K562 (cell line): ENCODE data around the gene HOXD12. TPM values are rescaled to one million over a fixed set of nuclear protein-coding genes. Genes with fewer than 3 reads are reported as not detected.

Source experiments
- ATAC-seq: fragments of 200-7000 bp; cut with Tn5 transposase; 3 replicates; pipeline ENCODE4 v1.9.1; 2020; ENCODE audit warnings: moderate library complexity
- BruUV-seq: library from RNA; stranded (reverse); fragments of 400-500 nt; replicated peaks from 2 replicates; lab custom pipeline; 2021; lab: Mats Ljungman, UMichigan
- CTCF ChIA-PET: fragments of 300-600 bp; formaldehyde crosslinking; extraction: SDS; loops from one replicate; lab custom pipeline; 2021; ENCODE audit warnings: low intra/inter-chr PET ratio; lab: Yijun Ruan, JAX
- POLR2A ChIA-PET: fragments of 300-600, 350-650 bp; sonication (Branson Sonifier 250); formaldehyde crosslinking; extraction: SDS; loops from one replicate; lab custom pipeline; 2021; ENCODE audit warnings: antibody characterized with exemption, inconsistent platforms; lab: Yijun Ruan, JAX
- DNase-seq, 4 experiments: peaks; one replicate each; pipeline versions ENCODE4 v3.0.0 to v3.0.0-alpha.2; 2011 to 2018; ENCODE audit warnings: low spot score in 3 of 4, mixed read lengths in 3 of 4; ENCODE audit errors: extremely low read depth in 1 of 4
- FAIRE-seq: peaks from 2 replicates; lab custom pipeline; 2011; peaks lifted over from hg19 to GRCh38; lab: Jason Lieb, UNC
- H2AFZ ChIP-seq: 2 replicates; pipeline ENCODE4 v1.6.0; 2011; ENCODE audit warnings: low read depth, low read length, control low read depth, inconsistent platforms
- H3K27ac ChIP-seq: fragments of 200-600 bp; 3 replicates; pipeline ENCODE4 v1.8.0; 2011; ENCODE audit warnings: low read depth, mild to moderate bottlenecking, control low read depth, inconsistent platforms, low read length, moderate library complexity, mixed read lengths; ENCODE audit errors: extremely low read depth
- H3K27me3 ChIP-seq, 2 experiments: fragments of 300-600 bp in 1 of 2; 2 replicates in 1 of 2; 3 replicates in 1 of 2; pipeline versions ENCODE4 v1.6.0 to v1.8.0; 2011; ENCODE audit warnings: inconsistent platforms in 2 of 2, low read length in 2 of 2, mild to moderate bottlenecking in 1 of 2, mixed read lengths in 1 of 2, moderate library complexity in 1 of 2; ENCODE audit not compliant: control insufficient read depth in 2 of 2, insufficient read depth in 2 of 2
- H3K36me3 ChIP-seq: fragments of 300-600 bp; 3 replicates; pipeline ENCODE4 v1.8.0; 2011; ENCODE audit warnings: mild to moderate bottlenecking, low read length, inconsistent platforms; ENCODE audit not compliant: control insufficient read depth, insufficient read depth
- H3K4me1 ChIP-seq, 2 experiments: fragments of 200-600 bp in 1 of 2; replicated peaks in 1 of 2; 2 replicates in 1 of 2; 3 replicates in 1 of 2; pipeline versions ENCODE4 v1.5.1 to v1.8.0; 2011; ENCODE audit warnings: inconsistent platforms in 2 of 2, low read length in 2 of 2, mild to moderate bottlenecking in 1 of 2, mixed read lengths in 1 of 2, moderate library complexity in 1 of 2; ENCODE audit not compliant: control insufficient read depth in 2 of 2, insufficient read depth in 2 of 2
- H3K4me2 ChIP-seq: 2 replicates; pipeline ENCODE4 v1.6.1; 2011; ENCODE audit warnings: low read length, control low read depth, inconsistent platforms, mixed read lengths; ENCODE audit not compliant: insufficient read depth
- H3K4me3 ChIP-seq: fragments of 200-600 bp; sonication (generic), shearing (Covaris generic); 2 replicates; pipeline ENCODE4 v1.5.1; 2016; ENCODE audit warnings: control low read depth, inconsistent platforms
- H3K79me2 ChIP-seq: fragments of 200-600 bp; 3 replicates; pipeline ENCODE4 v1.8.0; 2011; ENCODE audit warnings: low read length, inconsistent platforms; ENCODE audit not compliant: control insufficient read depth, insufficient read depth
- H3K9ac ChIP-seq, 2 experiments: 2 replicates each; pipeline versions ENCODE4 v1.6.0 to v1.6.1; 2011; ENCODE audit warnings: low read depth in 2 of 2, low read length in 2 of 2, control low read depth in 1 of 2, inconsistent platforms in 1 of 2, mild to moderate bottlenecking in 1 of 2, mixed read lengths in 1 of 2; ENCODE audit not compliant: insufficient read depth in 1 of 2
- H3K9me1 ChIP-seq: one replicate; pipeline ENCODE4 v1.6.0; 2011; ENCODE audit warnings: inconsistent platforms, mild to moderate bottlenecking, low read length, moderate library complexity; ENCODE audit not compliant: control insufficient read depth, insufficient read depth
- H3K9me3 ChIP-seq: replicated peaks from 2 replicates; pipeline ENCODE4 v1.5.1; 2011; ENCODE audit warnings: low read depth, low read length, inconsistent platforms; ENCODE audit not compliant: control insufficient read depth, insufficient read depth
- H4K20me1 ChIP-seq: replicated peaks from 2 replicates; pipeline ENCODE4 v1.6.1; 2011; ENCODE audit warnings: low read length, inconsistent platforms, mixed read lengths; ENCODE audit not compliant: control insufficient read depth, insufficient read depth
- GABPB2 ChIP-seq: fragments of 250-450 bp; sonication (Bioruptor Pico); conservative IDR thresholded peaks from 2 replicates; pipeline ENCODE4 v1.5.1; 2021; ENCODE audit warnings: mild to moderate bottlenecking
- HDAC1 ChIP-seq, 2 experiments: fragments of 450-650 bp; IDR thresholded peaks; 2 replicates each; pipeline ENCODE4 v1.6.1; 2016 to 2017; ENCODE audit warnings: inconsistent platforms in 1 of 2, mild to moderate bottlenecking in 1 of 2, moderate library complexity in 1 of 2
- KHSRP ChIP-seq: fragments of 450-650 bp; IDR thresholded peaks from 2 replicates; pipeline ENCODE4 v1.6.1; 2017
- MCM3 ChIP-seq: fragments of 450-650 bp; IDR thresholded peaks from 2 replicates; pipeline ENCODE4 v1.6.1; 2016
- SAFB ChIP-seq: fragments of 200-400 bp; formaldehyde crosslinking; IDR thresholded peaks from 2 replicates; pipeline ENCODE4 v1.6.1; 2017; ENCODE audit warnings: low read depth, low read length, borderline replicate concordance
- TAF15 ChIP-seq: fragments of 200-400 bp; formaldehyde crosslinking; IDR thresholded peaks from 2 replicates; pipeline ENCODE4 v1.6.1; 2017; ENCODE audit warnings: mild to moderate bottlenecking, low read depth, low read length, moderate library complexity
- ZC3H4 ChIP-seq: sonication (generic); formaldehyde crosslinking; IDR thresholded peaks from 2 replicates; pipeline ENCODE4 v1.9.0; 2021; ENCODE audit warnings: missing genetic modification reagents, borderline replicate concordance
- ZNF76 ChIP-seq: fragments of 250-450 bp; sonication (Bioruptor Pico); IDR thresholded peaks from 2 replicates; pipeline ENCODE4 v1.4.0; 2020; ENCODE audit warnings: mild to moderate bottlenecking, moderate library complexity, borderline replicate concordance
- ZSCAN32 ChIP-seq: fragments of 450-650 bp; formaldehyde crosslinking; IDR thresholded peaks from 2 replicates; pipeline ENCODE4 v1.4.0; 2020; ENCODE audit warnings: mild to moderate bottlenecking, moderate library complexity
- WGBS: fragments of 100-300 bp; shearing (Covaris generic); methylation state at CpG from one replicate; pipeline ENCODE4 v1.1.6; 2016; ENCODE audit warnings: low coverage, mixed read lengths; ENCODE audit not compliant: insufficient coverage; ENCODE audit errors: missing lambda C conversion rate; 5-methylcytosine and 5-hydroxymethylcytosine counted together
- in situ Hi-C: fragments of 300-500 bp; cut with MboI; formaldehyde crosslinking; loops from 4 replicates; pipeline ENCODE4 v1.15.0; 2018; ENCODE audit warnings: inconsistent platforms, mixed read lengths
- intact Hi-C: fragments of 100-400 bp; cut with micrococcal nuclease; formaldehyde crosslinking; loops from 2 replicates; pipeline ENCODE4 v1.14.2; 2022
- polyA plus RNA-seq, 8 experiments: library from polyadenylated mRNA; depleted of rRNA in 4 of 8; stranded (reverse) in 5 of 8; unstranded in 3 of 8; fragments of >200 nt; fragmentation: Nextera tagmentation in 2 of 8; fragmentation: Illumina TruSeq in 1 of 8; extraction: Ambion mirVana in 2 of 8; extraction: Trizol in 1 of 8; gene quantifications; 2 replicates each; pipeline versions ENCODE4 v1.2.1 to v1.2.3, GENCODE V29; 2011 to 2014; ENCODE audit warnings: inconsistent platforms in 1 of 8, missing spikeins in 1 of 8
- total RNA-seq, 7 experiments: library from RNA; depleted of rRNA in 6 of 7; stranded (reverse); fragments of >200 nt in 6 of 7; fragmentation: Illumina TruSeq in 2 of 7; extraction: Trizol in 2 of 7; gene quantifications; 2 replicates each; pipeline versions ENCODE4 v1.2.1 to v1.2.3, GENCODE V29; 2011 to 2021; ENCODE audit warnings: low replicate concordance in 1 of 7
- TF ChIP-seq, protein P1 (sequence below): fragments of 250-450 bp; sonication (Bioruptor Pico); IDR thresholded peaks from 2 replicates; pipeline ENCODE4 v1.8.0; 2021; ENCODE audit warnings: borderline replicate concordance, mild to moderate bottlenecking, moderate library complexity; ENCODE audit not compliant: poor library complexity, severe bottlenecking
- TF ChIP-seq, protein P2 (sequence below): sonication (generic); formaldehyde crosslinking; IDR thresholded peaks from 2 replicates; pipeline ENCODE4 v1.8.0; 2023; ENCODE audit warnings: mild to moderate bottlenecking, missing genetic modification reagents
- TF ChIP-seq, protein P3 (sequence below): fragments of 250-450 bp; sonication (Bioruptor Pico); IDR thresholded peaks from 2 replicates; pipeline ENCODE4 v1.4.0; 2020; ENCODE audit warnings: mild to moderate bottlenecking, moderate library complexity

HOXD12 gene
- total and polyA plus RNA-seq, 9 of the 15 experiments (the other 6 are each of a cell fraction or from before 2014, with no cell fraction given) = not detected

DNA sequence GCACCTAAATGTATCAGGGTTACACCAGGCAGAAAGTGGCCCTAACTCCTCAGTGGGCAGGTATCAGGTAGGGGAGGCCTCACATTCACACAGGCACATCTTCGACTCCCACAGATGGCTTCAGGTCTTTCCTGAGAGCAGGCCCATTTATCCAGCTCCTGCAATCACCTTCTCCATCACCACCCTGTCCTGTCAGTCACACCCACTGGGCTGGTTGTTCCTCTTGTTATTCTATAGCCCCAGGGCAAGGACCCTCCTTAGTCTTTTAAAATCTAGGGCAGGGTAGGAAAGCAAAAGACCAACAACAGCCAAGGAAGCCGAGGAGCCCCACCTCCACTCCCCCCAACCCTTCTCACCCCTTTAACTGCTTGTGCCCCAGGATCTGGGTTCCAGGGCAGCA, 42.7 kb downstream of the HOXD12 start:
- no peaks in the 10 kb centered on the region for H3K36me3 ChIP-seq
- ChIA-PET CTCF (interaction anchor here (0.7 kb wide), 1 partner anchor 1462 kb away, joined by 4 read pairs; no protein-coding TSS in a partner anchor), POLR2A (interaction anchor here (0.5 kb wide), 1 partner anchor 33 kb away, joined by 5 read pairs; no protein-coding TSS in a partner anchor)
- no peaks in the 10 kb centered on the region; the same call in 1 of the 2 replicates for H3K9me3 ChIP-seq
- no TSS peak for BruUV-seq
- ATAC-seq (no peak), FAIRE-seq (no peak)
- in situ Hi-C loops (loop anchor here (5.0 to 25.0 kb wide), 3 partner anchors 315 to 1620 kb away; no protein-coding TSS in a partner anchor), intact Hi-C loops (loop anchor here (10.0 kb wide), 2 partner anchors 233 to 1613 kb away; no protein-coding TSS in a partner anchor)
- no peaks in the 10 kb centered on the region; the same call in 1 of the 2 replicates for H4K20me1 ChIP-seq
- H3K4me1 ChIP-seq = peaks cover 0 to 9% of the 10 kb centered on the region in 2 experiments; a peak in 2 of 5 replicates
- no peak overlapping the region for H3K9ac ChIP-seq
- WGBS = 0% methylated on average over 2 of the region's 2 CpGs
- H3K27me3 ChIP-seq = peaks cover 25 to 35% of the 10 kb centered on the region in 2 experiments; a peak in 4 of 5 replicates
- TF ChIP-seq ZNF76 (CRISPR knock-in tag) = no peak
- no peak for TF ChIP-seq HDAC1 (IDR thresholded peaks at IDR 0.05)
- TF ChIP-seq, protein P1, sequence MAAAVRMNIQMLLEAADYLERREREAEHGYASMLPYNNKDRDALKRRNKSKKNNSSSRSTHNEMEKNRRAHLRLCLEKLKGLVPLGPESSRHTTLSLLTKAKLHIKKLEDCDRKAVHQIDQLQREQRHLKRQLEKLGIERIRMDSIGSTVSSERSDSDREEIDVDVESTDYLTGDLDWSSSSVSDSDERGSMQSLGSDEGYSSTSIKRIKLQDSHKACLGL (CRISPR knock-in tag) = no peak
- TF ChIP-seq KHSRP = no peak
- no peak for TF ChIP-seq ZC3H4 (CRISPR knock-in tag)
- TF ChIP-seq, protein P2, sequence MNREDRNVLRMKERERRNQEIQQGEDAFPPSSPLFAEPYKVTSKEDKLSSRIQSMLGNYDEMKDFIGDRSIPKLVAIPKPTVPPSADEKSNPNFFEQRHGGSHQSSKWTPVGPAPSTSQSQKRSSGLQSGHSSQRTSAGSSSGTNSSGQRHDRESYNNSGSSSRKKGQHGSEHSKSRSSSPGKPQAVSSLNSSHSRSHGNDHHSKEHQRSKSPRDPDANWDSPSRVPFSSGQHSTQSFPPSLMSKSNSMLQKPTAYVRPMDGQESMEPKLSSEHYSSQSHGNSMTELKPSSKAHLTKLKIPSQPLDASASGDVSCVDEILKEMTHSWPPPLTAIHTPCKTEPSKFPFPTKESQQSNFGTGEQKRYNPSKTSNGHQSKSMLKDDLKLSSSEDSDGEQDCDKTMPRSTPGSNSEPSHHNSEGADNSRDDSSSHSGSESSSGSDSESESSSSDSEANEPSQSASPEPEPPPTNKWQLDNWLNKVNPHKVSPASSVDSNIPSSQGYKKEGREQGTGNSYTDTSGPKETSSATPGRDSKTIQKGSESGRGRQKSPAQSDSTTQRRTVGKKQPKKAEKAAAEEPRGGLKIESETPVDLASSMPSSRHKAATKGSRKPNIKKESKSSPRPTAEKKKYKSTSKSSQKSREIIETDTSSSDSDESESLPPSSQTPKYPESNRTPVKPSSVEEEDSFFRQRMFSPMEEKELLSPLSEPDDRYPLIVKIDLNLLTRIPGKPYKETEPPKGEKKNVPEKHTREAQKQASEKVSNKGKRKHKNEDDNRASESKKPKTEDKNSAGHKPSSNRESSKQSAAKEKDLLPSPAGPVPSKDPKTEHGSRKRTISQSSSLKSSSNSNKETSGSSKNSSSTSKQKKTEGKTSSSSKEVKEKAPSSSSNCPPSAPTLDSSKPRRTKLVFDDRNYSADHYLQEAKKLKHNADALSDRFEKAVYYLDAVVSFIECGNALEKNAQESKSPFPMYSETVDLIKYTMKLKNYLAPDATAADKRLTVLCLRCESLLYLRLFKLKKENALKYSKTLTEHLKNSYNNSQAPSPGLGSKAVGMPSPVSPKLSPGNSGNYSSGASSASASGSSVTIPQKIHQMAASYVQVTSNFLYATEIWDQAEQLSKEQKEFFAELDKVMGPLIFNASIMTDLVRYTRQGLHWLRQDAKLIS (CRISPR knock-in tag) = no peak
- no peak for TF ChIP-seq SAFB
- TF ChIP-seq ZSCAN32 (CRISPR knock-in tag) = no peak
- TF ChIP-seq, protein P3, sequence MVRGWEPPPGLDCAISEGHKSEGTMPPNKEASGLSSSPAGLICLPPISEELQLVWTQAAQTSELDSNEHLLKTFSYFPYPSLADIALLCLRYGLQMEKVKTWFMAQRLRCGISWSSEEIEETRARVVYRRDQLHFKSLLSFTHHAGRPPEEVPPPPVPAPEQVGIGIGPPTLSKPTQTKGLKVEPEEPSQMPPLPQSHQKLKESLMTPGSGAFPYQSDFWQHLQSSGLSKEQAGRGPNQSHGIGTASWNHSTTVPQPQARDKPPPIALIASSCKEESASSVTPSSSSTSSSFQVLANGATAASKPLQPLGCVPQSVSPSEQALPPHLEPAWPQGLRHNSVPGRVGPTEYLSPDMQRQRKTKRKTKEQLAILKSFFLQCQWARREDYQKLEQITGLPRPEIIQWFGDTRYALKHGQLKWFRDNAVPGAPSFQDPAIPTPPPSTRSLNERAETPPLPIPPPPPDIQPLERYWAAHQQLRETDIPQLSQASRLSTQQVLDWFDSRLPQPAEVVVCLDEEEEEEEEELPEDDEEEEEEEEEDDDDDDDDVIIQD (CRISPR knock-in tag) = no peak
- no peak for TF ChIP-seq MCM3
- no peak for TF ChIP-seq TAF15
- TF ChIP-seq GABPB2 (CRISPR knock-in tag) = no peak
- TF ChIP-seq, all 486 proteins: peak for 0
- Histone ChIP-seq H3K9me1 (no peaks in the 10 kb centered on the region), H2AFZ (no peak overlapping the region), H3K79me2 (no peaks in the 10 kb centered on the region), H3K4me2 (no peak overlapping the region), H3K4me3 (no peak overlapping the region), H3K27ac (no peak overlapping the region)
- no peak for DNase-seq
